ENCODE data around the gene MLLT3. TPM values are rescaled to one million over a fixed set of nuclear protein-coding genes. Genes with fewer than 3 reads are reported as not detected.

MLLT3 gene
- total RNA-seq, 4 donors from 2014 or later, result 4.8 to 17.8 (median 12.1) TPM

- no peak for DNase-seq (ENCODE audit: low spot score)
- TF ChIP-seq, protein P1, sequence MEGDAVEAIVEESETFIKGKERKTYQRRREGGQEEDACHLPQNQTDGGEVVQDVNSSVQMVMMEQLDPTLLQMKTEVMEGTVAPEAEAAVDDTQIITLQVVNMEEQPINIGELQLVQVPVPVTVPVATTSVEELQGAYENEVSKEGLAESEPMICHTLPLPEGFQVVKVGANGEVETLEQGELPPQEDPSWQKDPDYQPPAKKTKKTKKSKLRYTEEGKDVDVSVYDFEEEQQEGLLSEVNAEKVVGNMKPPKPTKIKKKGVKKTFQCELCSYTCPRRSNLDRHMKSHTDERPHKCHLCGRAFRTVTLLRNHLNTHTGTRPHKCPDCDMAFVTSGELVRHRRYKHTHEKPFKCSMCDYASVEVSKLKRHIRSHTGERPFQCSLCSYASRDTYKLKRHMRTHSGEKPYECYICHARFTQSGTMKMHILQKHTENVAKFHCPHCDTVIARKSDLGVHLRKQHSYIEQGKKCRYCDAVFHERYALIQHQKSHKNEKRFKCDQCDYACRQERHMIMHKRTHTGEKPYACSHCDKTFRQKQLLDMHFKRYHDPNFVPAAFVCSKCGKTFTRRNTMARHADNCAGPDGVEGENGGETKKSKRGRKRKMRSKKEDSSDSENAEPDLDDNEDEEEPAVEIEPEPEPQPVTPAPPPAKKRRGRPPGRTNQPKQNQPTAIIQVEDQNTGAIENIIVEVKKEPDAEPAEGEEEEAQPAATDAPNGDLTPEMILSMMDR (IDR thresholded peaks at IDR 0.05), result no peak
- ATAC-seq (ENCODE audit: low FRiP score), result no peak
Measured at GRCh38 chr9:20511686-20512085, 110.6 kb downstream of the MLLT3 start.

DNA sequence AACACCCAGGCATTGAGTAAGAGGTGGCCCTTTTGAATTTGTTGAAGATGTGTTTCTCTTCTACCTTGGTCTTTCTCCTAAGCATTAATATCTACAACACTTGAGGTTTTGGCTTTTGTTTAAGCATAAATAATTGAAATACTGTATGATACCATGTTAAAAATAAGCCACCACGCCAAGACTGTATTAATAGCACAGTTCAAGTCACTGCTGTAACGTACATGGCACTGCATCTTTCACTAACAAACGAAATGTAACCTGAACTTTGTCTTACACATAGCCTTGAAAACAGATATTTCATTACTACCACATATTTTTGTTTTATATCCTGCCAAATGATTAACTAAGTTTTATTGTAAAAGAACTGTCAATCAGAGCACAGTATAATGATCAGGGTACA is 112.8 kb downstream of the MLLT3 start:
- DNase-seq (ENCODE audit: low spot score) (no peak), ATAC-seq (ENCODE audit: low FRiP score) (no peak)
- TF ChIP-seq, protein P1 (IDR thresholded peaks at IDR 0.05), result no peak

DNA sequence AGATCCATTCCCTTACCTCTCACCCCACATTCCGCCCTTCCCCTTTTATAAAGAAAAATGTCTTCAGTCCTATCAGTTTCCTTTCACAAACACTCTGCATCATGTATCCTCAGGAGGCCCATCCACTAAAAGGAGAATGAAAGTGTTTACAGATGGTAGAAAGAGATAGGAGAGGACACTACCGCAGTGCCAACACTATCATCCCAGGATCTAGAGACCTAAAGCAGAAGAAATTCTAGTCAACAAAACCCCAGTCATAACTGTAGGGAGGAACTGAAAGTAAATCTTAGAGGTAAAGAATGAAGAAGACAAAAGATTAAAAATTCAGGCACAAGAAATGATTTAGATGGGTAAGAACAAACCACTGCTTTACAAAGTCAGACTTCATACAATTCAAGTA is 114.1 kb downstream of the MLLT3 start:
- TF ChIP-seq, protein P1 (IDR thresholded peaks at IDR 0.05), result no peak
- ATAC-seq (ENCODE audit: low FRiP score), result no peak
- DNase-seq (ENCODE audit: low spot score), result no peak

GRCh38 chr9:20507431-20507830 is 114.9 kb downstream of the MLLT3 start:
- TF ChIP-seq, protein P1 (IDR thresholded peaks at IDR 0.05), result no peak

DNA sequence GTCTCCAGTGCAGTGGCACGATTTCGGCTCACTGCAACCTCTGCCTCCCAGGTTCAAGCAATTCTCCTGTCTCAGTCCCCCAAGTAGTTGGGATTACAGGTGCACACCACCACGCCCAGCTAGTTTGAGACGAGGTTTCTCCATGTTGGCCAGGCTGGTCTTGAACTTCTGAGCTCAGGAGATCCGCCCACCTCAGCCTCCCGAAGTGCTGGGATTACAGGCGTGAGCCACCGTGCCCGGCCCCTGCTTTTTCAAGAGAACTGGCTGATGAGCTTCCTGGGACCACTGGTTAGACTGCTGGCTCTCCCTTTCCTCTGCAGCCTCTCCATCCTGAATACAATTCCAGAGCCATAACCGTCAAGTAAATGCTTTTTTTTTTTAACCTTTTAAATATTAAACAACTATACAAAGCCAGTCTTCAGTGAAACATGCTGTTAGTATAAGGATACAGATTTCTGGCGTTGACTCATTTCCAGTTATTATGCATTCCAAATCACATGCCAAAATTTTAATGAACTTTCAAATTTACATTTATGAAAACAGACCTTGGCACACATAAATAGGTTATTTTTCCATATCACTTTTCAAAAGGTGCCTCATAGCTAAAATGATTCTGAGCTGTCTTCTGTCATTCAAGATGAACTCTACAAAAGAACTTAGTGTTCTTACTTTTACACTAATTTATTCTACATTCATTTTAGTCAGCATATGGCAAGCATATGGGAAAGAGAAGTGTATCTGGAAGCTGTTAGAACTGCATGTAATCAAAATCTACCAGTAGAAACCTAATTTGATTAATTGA is 116.0 kb downstream of the MLLT3 start:
- DNase-seq (ENCODE audit: low spot score) (no peak), ATAC-seq (ENCODE audit: low FRiP score) (no peak)
- TF ChIP-seq, protein P1 (IDR thresholded peaks at IDR 0.05), result no peak

More at GRCh38 chr9:20507431-20507830, 114.9 kb downstream of the MLLT3 start:
- ATAC-seq (ENCODE audit: low FRiP score) (no peak), DNase-seq (ENCODE audit: low spot score) (no peak)

DNA sequence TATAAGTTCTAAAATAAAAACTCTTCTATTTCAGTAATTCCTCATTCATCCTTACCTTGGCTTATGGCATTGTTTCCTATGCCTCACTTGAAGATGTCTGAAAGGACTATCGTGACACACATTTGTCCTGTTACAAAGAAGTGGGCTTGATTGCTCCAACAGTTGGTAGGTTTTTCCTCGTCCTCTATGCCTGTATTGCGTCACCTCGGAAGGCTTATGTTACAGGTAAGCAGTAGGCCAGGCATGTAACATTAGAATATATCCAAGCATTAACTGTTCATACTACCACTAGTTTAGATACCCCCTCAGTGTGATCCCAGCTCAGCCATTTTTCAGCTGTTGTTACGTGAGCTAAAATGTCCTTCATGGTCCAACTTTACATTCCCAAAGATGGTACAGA is 116.7 kb downstream of the MLLT3 start:
- no peak for ATAC-seq (ENCODE audit: low FRiP score)
- DNase-seq (ENCODE audit: low spot score), result no peak
- TF ChIP-seq, protein P1 (IDR thresholded peaks at IDR 0.05), result no peak

- no peak for ATAC-seq (ENCODE audit: low FRiP score)
- TF ChIP-seq, protein P1 (IDR thresholded peaks at IDR 0.05), result no peak
- DNase-seq (ENCODE audit: low spot score), result no peak
Measured at GRCh38 chr9:20504930-20505329, 117.4 kb downstream of the MLLT3 start.
